ENCODE measurements around the gene DOK5. TPM values are rescaled to one million over a fixed set of nuclear protein-coding genes. Genes with fewer than 3 reads are reported as not detected.

The DOK5 gene
- total RNA-seq, 1 experiment from 2014 or later, result not detected

GRCh38 chr20:54548849-54549248 lies 73.5 kb downstream of the DOK5 start:
- no peaks in the 10 kb centered on the region for H3K4me1 ChIP-seq
- H3K9me3 ChIP-seq (replicated peaks), result peaks cover 5% of the 10 kb centered on the region; the same call in 1 of the 2 replicates
- H3K4me3 ChIP-seq, result no peak overlapping the region
- no peaks in the 10 kb centered on the region for H3K36me3 ChIP-seq
- 0 out of 2 replicates have a peak, but pooled peaks cover 5% of the 10 kb centered on the region for H3K27me3 ChIP-seq
- DNase-seq, result no peak
- H3K27ac ChIP-seq, result no peak overlapping the region

- Histone ChIP-seq H3K27ac (no peak overlapping the region), H3K9me3 (replicated peaks) (peaks cover 5% of the 10 kb centered on the region; the same call in 1 of the 2 replicates), H3K27me3 (0 out of 2 replicates have a peak, but pooled peaks cover 5% of the 10 kb centered on the region), H3K4me3 (no peak overlapping the region), H3K36me3 (no peaks in the 10 kb centered on the region), H3K4me1 (no peaks in the 10 kb centered on the region)
- no peak for DNase-seq
Measured at GRCh38 chr20:54549658-54550326, 74.4 kb downstream of the DOK5 start.

- Histone ChIP-seq H3K36me3 (no peaks in the 10 kb centered on the region), H3K27me3 (peaks cover 5% of the 10 kb centered on the region; the same call in 1 of the 2 replicates), H3K4me3 (no peak overlapping the region), H3K9me3 (replicated peaks) (peaks cover 5% of the 10 kb centered on the region; the same call in 1 of the 2 replicates), H3K27ac (no peak overlapping the region), H3K4me1 (no peaks in the 10 kb centered on the region)
- no peak for DNase-seq
Measured at GRCh38 chr20:54550776-54551396, 75.5 kb downstream of the DOK5 start.

GRCh38 chr20:54554006-54554405 lies 78.6 kb downstream of the DOK5 start:
- H3K27me3 ChIP-seq, result peaks cover 2% of the 10 kb centered on the region; the same call in 1 of the 2 replicates
- no peak overlapping the region for H3K27ac ChIP-seq
- no peaks in the 10 kb centered on the region for H3K4me1 ChIP-seq
- H3K9me3 ChIP-seq (replicated peaks), result peaks cover 5% of the 10 kb centered on the region; the same call in 1 of the 2 replicates
- no peaks in the 10 kb centered on the region for H3K36me3 ChIP-seq
- no peak overlapping the region for H3K4me3 ChIP-seq
- DNase-seq, result no peak

- peaks cover 7% of the 10 kb centered on the region; the same call in 1 of the 2 replicates for H3K27me3 ChIP-seq
- DNase-seq, result no peak
- no peaks in the 10 kb centered on the region for H3K4me1 ChIP-seq
- H3K27ac ChIP-seq, result no peak overlapping the region
- H3K9me3 ChIP-seq (replicated peaks), result no peaks in the 10 kb centered on the region
- H3K36me3 ChIP-seq, result no peaks in the 10 kb centered on the region
- H3K4me3 ChIP-seq, result no peak overlapping the region
Measured at GRCh38 chr20:54555150-54555549, 79.8 kb downstream of the DOK5 start.

GRCh38 chr20:54556406-54556805 lies 81.0 kb downstream of the DOK5 start:
- H3K36me3 ChIP-seq, result no peaks in the 10 kb centered on the region
- no peak overlapping the region for H3K4me3 ChIP-seq
- no peak for DNase-seq
- no peaks in the 10 kb centered on the region for H3K4me1 ChIP-seq
- H3K27me3 ChIP-seq, result peaks cover 7% of the 10 kb centered on the region; the same call in 1 of the 2 replicates
- no peaks in the 10 kb centered on the region for H3K9me3 ChIP-seq (replicated peaks)
- H3K27ac ChIP-seq, result no peak overlapping the region

- H3K27me3 ChIP-seq, result peaks cover 13% of the 10 kb centered on the region
- H3K27ac ChIP-seq, result no peak overlapping the region
- H3K9me3 ChIP-seq (replicated peaks), result no peaks in the 10 kb centered on the region
- H3K4me3 ChIP-seq, result no peak overlapping the region
- H3K36me3 ChIP-seq, result no peaks in the 10 kb centered on the region
- H3K4me1 ChIP-seq, result no peaks in the 10 kb centered on the region
- DNase-seq, result no peak
Measured at GRCh38 chr20:54557806-54558590, 82.6 kb downstream of the DOK5 start.

- Histone ChIP-seq H3K27ac (no peak overlapping the region), H3K27me3 (peaks cover 23% of the 10 kb centered on the region), H3K9me3 (replicated peaks) (no peaks in the 10 kb centered on the region), H3K4me1 (no peaks in the 10 kb centered on the region), H3K36me3 (no peaks in the 10 kb centered on the region), H3K4me3 (no peak overlapping the region)
- no peak for DNase-seq
Measured at GRCh38 chr20:54559890-54560289, 84.5 kb downstream of the DOK5 start.

GRCh38 chr20:54560357-54560756 lies 85.0 kb downstream of the DOK5 start:
- H3K27me3 ChIP-seq, result peaks cover 26% of the 10 kb centered on the region
- no peaks in the 10 kb centered on the region for H3K36me3 ChIP-seq
- no peak overlapping the region for H3K27ac ChIP-seq
- H3K4me1 ChIP-seq, result no peaks in the 10 kb centered on the region
- H3K9me3 ChIP-seq (replicated peaks), result no peaks in the 10 kb centered on the region
- H3K4me3 ChIP-seq, result no peak overlapping the region
- no peak for DNase-seq

GRCh38 chr20:54565255-54565654 lies 89.9 kb downstream of the DOK5 start:
- H3K27ac ChIP-seq, result no peak overlapping the region
- H3K27me3 ChIP-seq, result peaks cover 24% of the 10 kb centered on the region
- no peaks in the 10 kb centered on the region for H3K36me3 ChIP-seq
- H3K4me3 ChIP-seq, result no peak overlapping the region
- H3K9me3 ChIP-seq (replicated peaks), result no peaks in the 10 kb centered on the region
- no peak for DNase-seq
- H3K4me1 ChIP-seq, result no peaks in the 10 kb centered on the region

GRCh38 chr20:54566031-54566688 lies 90.8 kb downstream of the DOK5 start:
- Histone ChIP-seq H3K9me3 (replicated peaks) (no peaks in the 10 kb centered on the region), H3K36me3 (no peaks in the 10 kb centered on the region), H3K27me3 (peaks cover 24% of the 10 kb centered on the region), H3K27ac (no peak overlapping the region), H3K4me3 (no peak overlapping the region), H3K4me1 (no peaks in the 10 kb centered on the region)
- DNase-seq, result no peak

- Histone ChIP-seq H3K9me3 (replicated peaks) (no peaks in the 10 kb centered on the region), H3K4me3 (no peak overlapping the region), H3K27ac (no peak overlapping the region), H3K36me3 (no peaks in the 10 kb centered on the region), H3K27me3 (peaks cover 9% of the 10 kb centered on the region), H3K4me1 (no peaks in the 10 kb centered on the region)
- DNase-seq, result no peak
Measured at GRCh38 chr20:54570561-54570960, 95.2 kb downstream of the DOK5 start.

GRCh38 chr20:54572665-54573435 lies 97.5 kb downstream of the DOK5 start:
- no peaks in the 10 kb centered on the region for H3K4me1 ChIP-seq
- H3K27ac ChIP-seq, result no peak overlapping the region
- no peak overlapping the region for H3K4me3 ChIP-seq
- DNase-seq, result no peak
- no peaks in the 10 kb centered on the region for H3K9me3 ChIP-seq (replicated peaks)
- H3K27me3 ChIP-seq, result peaks cover 13% of the 10 kb centered on the region
- no peaks in the 10 kb centered on the region for H3K36me3 ChIP-seq

- Histone ChIP-seq H3K36me3 (no peaks in the 10 kb centered on the region), H3K9me3 (replicated peaks) (no peaks in the 10 kb centered on the region), H3K27me3 (peaks cover 13% of the 10 kb centered on the region), H3K4me3 (no peak overlapping the region), H3K4me1 (no peaks in the 10 kb centered on the region), H3K27ac (no peak overlapping the region)
- DNase-seq, result no peak
Measured at GRCh38 chr20:54573838-54574237, 98.4 kb downstream of the DOK5 start.
